RWPE2 (cell line): ENCODE measurements around the gene DCST1.

Experiments
- ATAC-seq: fragments of 200-7000 bp; cut with Tn5 transposase; 3 replicates; pipeline ENCODE4 v1.9.1; 2021; ENCODE audit warnings: low read depth
- DNase-seq: peaks from one replicate; pipeline ENCODE4 v3.0.0-alpha.2; 2020; ENCODE audit warnings: low spot score
- H3K27ac ChIP-seq: fragments of 450-650 bp; 2 replicates; pipeline ENCODE4 v1.5.1; 2017; ENCODE audit warnings: mild to moderate bottlenecking; ENCODE audit not compliant: poor library complexity, severe bottlenecking
- H3K27me3 ChIP-seq: fragments of 250-450 bp; sonication (Bioruptor Pico); 2 replicates; pipeline ENCODE4 v1.5.1; 2021; ENCODE audit warnings: mild to moderate bottlenecking, moderate library complexity; ENCODE audit not compliant: insufficient read depth, poor library complexity, severe bottlenecking
- H3K36me3 ChIP-seq: fragments of 250-450 bp; sonication (Bioruptor Pico); 2 replicates; pipeline ENCODE4 v1.5.1; 2020; ENCODE audit warnings: low read depth, mild to moderate bottlenecking, moderate library complexity
- H3K4me1 ChIP-seq: fragments of 250-450 bp; sonication (Bioruptor Pico); 2 replicates; pipeline ENCODE4 v1.5.1; 2021; ENCODE audit warnings: mild to moderate bottlenecking, moderate library complexity; ENCODE audit not compliant: insufficient read depth, poor library complexity, severe bottlenecking
- H3K4me3 ChIP-seq: fragments of 250-450 bp; sonication (Bioruptor Pico); 2 replicates; pipeline ENCODE4 v1.5.1; 2021; ENCODE audit warnings: mild to moderate bottlenecking, moderate library complexity; ENCODE audit not compliant: severe bottlenecking
- H3K9me3 ChIP-seq: fragments of 250-450 bp; sonication (Bioruptor Pico); 2 replicates; pipeline ENCODE4 v1.5.1; 2021; ENCODE audit warnings: mild to moderate bottlenecking, moderate library complexity; ENCODE audit not compliant: severe bottlenecking
- TF ChIP-seq, protein P1 (sequence below): fragments of 450-650 bp; IDR thresholded peaks from one replicate; pipeline ENCODE4 v1.5.1; 2017; ENCODE audit warnings: mild to moderate bottlenecking, moderate library complexity; ENCODE audit not compliant: poor library complexity, severe bottlenecking

The DCST1 gene

DNA sequence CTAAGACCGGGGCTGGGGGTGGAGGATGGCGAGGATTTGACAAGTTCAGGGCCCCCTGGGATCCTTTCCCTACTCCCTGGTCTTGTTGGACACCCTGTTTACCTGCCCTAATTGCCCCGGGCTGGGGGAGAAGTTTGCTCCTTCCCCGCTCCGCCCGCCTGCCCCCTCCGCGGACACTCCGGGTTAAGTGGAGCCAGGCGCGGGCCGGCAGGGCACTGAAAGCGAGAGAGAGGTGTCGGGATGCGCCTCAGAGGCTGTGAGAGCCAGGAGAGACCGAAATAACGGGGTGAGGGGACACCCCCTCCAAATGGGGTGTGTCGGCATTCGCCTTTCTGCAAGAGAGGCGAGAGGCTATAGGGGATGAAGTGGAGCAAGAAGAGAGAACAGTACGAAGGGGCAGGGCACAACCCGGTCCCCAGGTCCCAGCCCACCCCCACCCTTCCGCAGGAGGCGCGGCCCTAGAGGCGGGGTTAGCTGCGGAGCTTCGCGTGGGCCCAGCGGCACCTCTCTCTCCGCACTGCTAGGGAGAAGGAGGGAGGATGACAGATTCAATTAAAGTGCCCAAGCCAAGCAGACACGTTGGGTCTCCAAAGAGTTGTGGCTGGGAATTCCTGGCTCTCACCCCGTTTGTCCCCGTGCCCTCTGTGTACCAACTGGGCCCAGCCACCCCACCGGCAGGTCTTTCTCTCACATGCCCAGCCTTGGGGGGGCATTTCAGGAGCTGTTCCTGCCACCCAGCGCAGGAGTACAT is 48.9 kb downstream of the DCST1 start:
- DNase-seq (no peak), ATAC-seq (no peak)
- peak overlapping the region; percentile 26 for H3K27ac ChIP-seq
- H3K27me3 ChIP-seq: peaks cover 36% of the 10 kb centered on the region
- peaks cover 14% of the 10 kb centered on the region for H3K4me1 ChIP-seq
- H3K9me3 ChIP-seq: no peaks in the 10 kb centered on the region
- H3K4me3 ChIP-seq: no peak overlapping the region
- no peaks in the 10 kb centered on the region for H3K36me3 ChIP-seq
- TF ChIP-seq, protein P1, sequence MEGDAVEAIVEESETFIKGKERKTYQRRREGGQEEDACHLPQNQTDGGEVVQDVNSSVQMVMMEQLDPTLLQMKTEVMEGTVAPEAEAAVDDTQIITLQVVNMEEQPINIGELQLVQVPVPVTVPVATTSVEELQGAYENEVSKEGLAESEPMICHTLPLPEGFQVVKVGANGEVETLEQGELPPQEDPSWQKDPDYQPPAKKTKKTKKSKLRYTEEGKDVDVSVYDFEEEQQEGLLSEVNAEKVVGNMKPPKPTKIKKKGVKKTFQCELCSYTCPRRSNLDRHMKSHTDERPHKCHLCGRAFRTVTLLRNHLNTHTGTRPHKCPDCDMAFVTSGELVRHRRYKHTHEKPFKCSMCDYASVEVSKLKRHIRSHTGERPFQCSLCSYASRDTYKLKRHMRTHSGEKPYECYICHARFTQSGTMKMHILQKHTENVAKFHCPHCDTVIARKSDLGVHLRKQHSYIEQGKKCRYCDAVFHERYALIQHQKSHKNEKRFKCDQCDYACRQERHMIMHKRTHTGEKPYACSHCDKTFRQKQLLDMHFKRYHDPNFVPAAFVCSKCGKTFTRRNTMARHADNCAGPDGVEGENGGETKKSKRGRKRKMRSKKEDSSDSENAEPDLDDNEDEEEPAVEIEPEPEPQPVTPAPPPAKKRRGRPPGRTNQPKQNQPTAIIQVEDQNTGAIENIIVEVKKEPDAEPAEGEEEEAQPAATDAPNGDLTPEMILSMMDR: no peak

DNA sequence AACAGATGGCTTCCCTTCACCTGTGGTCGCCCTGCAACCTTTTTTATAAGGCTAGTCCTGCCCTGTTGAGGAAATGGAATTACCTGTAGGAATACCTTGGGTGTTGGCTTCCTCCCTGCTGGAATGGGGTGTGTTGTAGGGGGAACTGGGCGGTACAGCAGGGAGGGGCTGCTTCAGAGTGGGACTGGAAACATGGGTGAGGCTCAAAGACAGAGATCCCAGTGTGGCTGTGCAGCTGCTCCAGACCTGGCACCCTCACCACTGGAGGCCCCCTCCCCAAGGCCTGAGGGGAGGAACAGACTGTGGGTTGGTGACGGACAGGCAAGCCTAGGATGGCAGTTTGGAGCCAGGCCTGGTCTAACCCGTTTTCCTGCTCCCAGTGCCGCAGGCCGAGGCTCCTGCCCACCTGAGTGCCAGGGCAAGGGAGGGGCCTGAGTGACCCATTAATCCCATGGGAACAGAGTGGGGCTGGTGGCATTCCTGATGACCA is 49.5 kb downstream of the DCST1 start:
- TF ChIP-seq, protein P1: no peak
- Histone ChIP-seq H3K4me3 (no peak overlapping the region), H3K27ac (peak overlapping the region; percentile 26), H3K36me3 (no peaks in the 10 kb centered on the region), H3K9me3 (no peaks in the 10 kb centered on the region), H3K4me1 (peaks cover 14% of the 10 kb centered on the region), H3K27me3 (peaks cover 36% of the 10 kb centered on the region)
- ATAC-seq (no peak), DNase-seq (no peak)

DNA sequence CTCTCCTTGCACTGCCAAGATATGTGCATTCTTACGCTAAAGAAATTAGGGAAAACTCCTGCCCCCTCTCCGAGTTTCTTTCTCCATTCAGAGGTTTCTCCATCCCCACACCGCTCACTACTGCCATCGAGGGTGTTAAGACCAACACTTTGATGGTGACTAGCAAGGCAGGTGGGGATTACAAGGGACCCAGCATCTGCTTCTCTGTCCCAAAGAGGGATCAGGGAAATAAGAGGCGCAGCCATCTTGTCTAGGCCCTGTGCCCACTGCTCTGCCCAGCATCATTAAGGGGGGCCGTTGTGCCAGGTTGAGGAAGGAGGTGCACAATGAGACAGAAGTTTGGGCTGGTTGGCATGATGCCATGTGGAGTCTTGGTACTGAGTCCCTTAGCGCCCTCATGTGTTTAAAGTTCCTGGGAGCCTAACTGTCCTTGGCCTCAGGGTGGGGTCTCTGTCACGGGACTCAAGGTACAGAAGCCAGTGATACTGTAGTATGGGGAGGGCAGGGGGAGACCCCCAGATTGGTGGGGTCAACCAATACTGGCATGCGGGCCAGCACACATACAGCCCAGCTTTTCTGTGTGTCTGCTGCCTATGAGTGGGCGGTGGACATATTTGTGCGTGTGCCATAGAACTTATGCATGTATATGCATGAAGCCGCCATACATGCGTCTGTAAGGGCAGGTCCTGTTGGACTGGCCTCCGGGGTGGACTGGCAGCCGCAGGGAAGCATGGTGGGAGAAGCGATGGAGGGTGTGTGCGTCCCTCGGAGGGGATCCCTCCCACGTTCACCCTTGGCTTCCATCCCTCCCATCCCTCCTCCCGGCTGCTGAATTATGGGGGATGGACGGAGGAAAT is 50.5 kb downstream of the DCST1 start:
- TF ChIP-seq, protein P1: no peak
- no peaks in the 10 kb centered on the region for H3K36me3 ChIP-seq
- H3K27ac ChIP-seq: peak overlapping the region; percentile 63
- no peak for DNase-seq
- peak overlapping the region; percentile 56 for H3K4me3 ChIP-seq
- peaks cover 14% of the 10 kb centered on the region for H3K4me1 ChIP-seq
- ATAC-seq: no peak; the same call in 2 of the 3 replicates
- peaks cover 34% of the 10 kb centered on the region for H3K27me3 ChIP-seq
- no peaks in the 10 kb centered on the region for H3K9me3 ChIP-seq

DNA sequence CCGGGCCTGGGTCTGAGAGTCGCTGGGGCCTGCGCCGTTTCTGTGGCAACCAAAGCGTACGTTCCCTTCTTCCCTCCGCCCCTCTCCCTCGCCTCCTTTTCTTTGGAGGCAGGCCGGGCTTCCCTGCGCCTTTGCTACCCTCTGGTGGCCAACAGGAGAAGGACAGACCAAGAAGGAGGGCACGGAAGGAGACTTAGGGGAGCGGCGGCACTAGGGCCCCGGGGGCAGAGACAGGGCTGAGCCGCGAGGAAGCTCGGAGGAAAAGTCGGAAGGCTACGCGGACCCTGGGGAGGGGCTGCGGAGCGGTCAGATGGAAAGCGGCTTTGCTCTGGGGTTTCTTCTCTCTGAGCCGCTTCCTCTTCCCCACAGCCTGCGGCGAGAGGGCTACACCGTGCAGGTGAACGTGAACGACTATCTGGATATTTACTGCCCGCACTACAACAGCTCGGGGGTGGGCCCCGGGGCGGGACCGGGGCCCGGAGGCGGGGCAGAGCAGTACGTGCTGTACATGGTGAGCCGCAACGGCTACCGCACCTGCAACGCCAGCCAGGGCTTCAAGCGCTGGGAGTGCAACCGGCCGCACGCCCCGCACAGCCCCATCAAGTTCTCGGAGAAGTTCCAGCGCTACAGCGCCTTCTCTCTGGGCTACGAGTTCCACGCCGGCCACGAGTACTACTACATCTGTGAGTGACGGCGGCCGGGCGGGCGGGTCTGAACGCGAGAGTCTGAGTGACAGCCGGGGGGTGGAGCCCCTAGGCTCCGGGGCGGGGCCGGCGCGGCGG is 51.3 kb downstream of the DCST1 start:
- TF ChIP-seq, protein P1: peak; percentile 94
- ATAC-seq (peak; percentile 71), DNase-seq (peak; percentile 95)
- no peaks in the 10 kb centered on the region for H3K36me3 ChIP-seq
- peak overlapping the region; percentile 56 for H3K4me3 ChIP-seq
- no peaks in the 10 kb centered on the region for H3K9me3 ChIP-seq
- peaks cover 26% of the 10 kb centered on the region for H3K27me3 ChIP-seq
- H3K4me1 ChIP-seq: peaks cover 14% of the 10 kb centered on the region
- peak overlapping the region; percentile 63 for H3K27ac ChIP-seq
